Left ventricle myocardium superior (tissue), 1 donor: ENCODE data around the gene PLPPR1. TPM values are rescaled to one million over a fixed set of nuclear protein-coding genes. Genes with fewer than 3 reads are reported as not detected.

Experiments
- ATAC-seq: fragments of 200-7000 bp; cut with Tn5 transposase; one replicate; pipeline ENCODE4 v1.9.1; 2020; ENCODE audit warnings: mild to moderate bottlenecking, moderate library complexity
- DNase-seq: peaks from one replicate; pipeline ENCODE4 v3.0.0-alpha.2; 2020
- intact Hi-C: fragments of 100-400 bp; cut with micrococcal nuclease; formaldehyde crosslinking; loops from one replicate; pipeline ENCODE4 v1.11.0; 2022
- total RNA-seq: library from RNA; stranded (reverse); fragmentation: NEBNext Ultra II Directional; extraction: Animal tissue kit (Norgen Biotek cat#: 25700); gene quantifications from one replicate; pipeline ENCODE4 v1.2.1, GENCODE V29; 2021
- donor health status: DM: no; HTN: yes; CAD: no; lungs with severe emphysema.

The PLPPR1 gene
- total RNA-seq, 1 donor from 2014 or later = not detected

- DNase-seq (no peak), ATAC-seq (no peak)
- intact Hi-C loops = no loop called here
These were observed 331.2 kb downstream of the PLPPR1 start for GRCh38 chr9:101359679-101360078.

- DNase-seq (no peak), ATAC-seq (no peak)
- intact Hi-C loops = no loop called here
These were observed 332.1 kb downstream of the PLPPR1 start for GRCh38 chr9:101360647-101361046.

- ATAC-seq = no peak
- intact Hi-C loops = no loop called here
- DNase-seq = no peak
These were observed 333.9 kb downstream of the PLPPR1 start for GRCh38 chr9:101362450-101362849.

GRCh38 chr9:101365181-101365580 is 336.7 kb downstream of the PLPPR1 start:
- intact Hi-C loops = no loop called here
- DNase-seq (no peak), ATAC-seq (no peak)

- no peak for ATAC-seq
- DNase-seq = no peak
- intact Hi-C loops = no loop called here
These were observed 337.7 kb downstream of the PLPPR1 start for GRCh38 chr9:101366038-101366756.

- intact Hi-C loops = no loop called here
- no peak for ATAC-seq
- no peak for DNase-seq
These were observed 338.8 kb downstream of the PLPPR1 start for GRCh38 chr9:101367323-101367722.

GRCh38 chr9:101369286-101369685 is 340.8 kb downstream of the PLPPR1 start:
- intact Hi-C loops = no loop called here
- no peak for ATAC-seq
- DNase-seq = no peak

- intact Hi-C loops = no loop called here
- DNase-seq (no peak), ATAC-seq (no peak)
These were observed 341.5 kb downstream of the PLPPR1 start for GRCh38 chr9:101369884-101370531.

- ATAC-seq = no peak
- intact Hi-C loops = no loop called here
These were observed 343.3 kb downstream of the PLPPR1 start for GRCh38 chr9:101371813-101372212.

GRCh38 chr9:101372327-101373118 is 344.0 kb downstream of the PLPPR1 start:
- intact Hi-C loops = no loop called here
- ATAC-seq (no peak), DNase-seq (no peak)

More at GRCh38 chr9:101371813-101372212, 343.3 kb downstream of the PLPPR1 start:
- no peak for DNase-seq
